GM23338 (cell line): ENCODE data around the gene ADGRL3. TPM values are rescaled to one million over a fixed set of nuclear protein-coding genes. Genes with fewer than 3 reads are reported as not detected.

Experiments
- ATAC-seq: fragments of 200-7000 bp; cut with Tn5 transposase; 3 replicates; pipeline ENCODE4 v1.9.1; 2020
- DNase-seq: peaks from one replicate; pipeline ENCODE4 v3.0.0-alpha.2; 2015; ENCODE audit warnings: low spot score
- H2AFZ ChIP-seq: fragments of 200-600 bp; sonication (generic); 2 replicates; pipeline ENCODE4 v1.8.0; 2016; ENCODE audit warnings: antibody characterized with exemption, mild to moderate bottlenecking, moderate library complexity
- H3F3A ChIP-seq: fragments of 200-600 bp; sonication (generic); replicated peaks from 2 replicates; pipeline ENCODE4 v1.8.0; 2017; ENCODE audit warnings: antibody characterized with exemption, mixed run types, low read depth
- H3K27ac ChIP-seq: fragments of 200-600 bp; sonication (generic); 2 replicates; pipeline ENCODE4 v1.6.1; 2016; ENCODE audit warnings: low read depth
- H3K27me3 ChIP-seq: fragments of 200-600 bp; sonication (generic); 2 replicates; pipeline ENCODE4 v1.8.0; 2016; ENCODE audit warnings: mild to moderate bottlenecking, mixed run types, moderate library complexity; ENCODE audit not compliant: insufficient read depth
- H3K36me3 ChIP-seq: fragments of 200-600 bp; sonication (generic); 2 replicates; pipeline ENCODE4 v1.8.0; 2016; ENCODE audit warnings: mild to moderate bottlenecking; ENCODE audit not compliant: insufficient read depth
- H3K4me1 ChIP-seq: fragments of 200-600 bp; sonication (generic); 2 replicates; pipeline ENCODE4 v1.8.0; 2016; ENCODE audit warnings: mild to moderate bottlenecking, moderate library complexity; ENCODE audit not compliant: insufficient read depth
- H3K4me2 ChIP-seq: fragments of 200-600 bp; sonication (generic); 2 replicates; pipeline ENCODE4 v1.7.1; 2017; ENCODE audit warnings: mixed run types
- H3K4me3 ChIP-seq: fragments of 200-600 bp; sonication (generic); 2 replicates; pipeline ENCODE4 v1.6.1; 2016; ENCODE audit warnings: mixed run types
- H3K79me2 ChIP-seq: fragments of 200-600 bp; sonication (generic); replicated peaks from 2 replicates; pipeline ENCODE4 v1.8.0; 2017; ENCODE audit warnings: mild to moderate bottlenecking; ENCODE audit not compliant: insufficient read depth
- H3K9me2 ChIP-seq: fragments of 200-600 bp; sonication (generic); 2 replicates; pipeline ENCODE4 v1.8.0; 2017; ENCODE audit not compliant: insufficient read depth
- H4K20me1 ChIP-seq: fragments of 200-600 bp; sonication (generic); replicated peaks from 2 replicates; pipeline ENCODE4 v1.8.0; 2017; ENCODE audit warnings: mild to moderate bottlenecking; ENCODE audit not compliant: insufficient read depth
- H3K27ac Mint-ChIP-seq: 2 replicates; pipeline ENCODE4 v1.8.0; 2020; ENCODE audit warnings: inconsistent platforms, mild to moderate bottlenecking, moderate library complexity, mixed read lengths
- H3K27me3 Mint-ChIP-seq: 3 replicates; pipeline ENCODE4 v1.8.0; 2022; ENCODE audit warnings: low read depth, mild to moderate bottlenecking, moderate library complexity, mixed read lengths, inconsistent platforms; ENCODE audit not compliant: insufficient read depth, poor library complexity
- H3K36me3 Mint-ChIP-seq: 3 replicates; pipeline ENCODE4 v1.8.0; 2021; ENCODE audit warnings: low read depth, mild to moderate bottlenecking, inconsistent platforms, moderate library complexity, mixed read lengths
- H3K4me1 Mint-ChIP-seq: 3 replicates; pipeline ENCODE4 v1.8.0; 2020; ENCODE audit warnings: mild to moderate bottlenecking, inconsistent platforms, mixed read lengths
- H3K4me3 Mint-ChIP-seq: 3 replicates; pipeline ENCODE4 v1.8.0; 2021; ENCODE audit warnings: moderate library complexity, mild to moderate bottlenecking, inconsistent platforms, mixed read lengths
- H3K9me3 Mint-ChIP-seq: 3 replicates; pipeline ENCODE4 v1.8.0; 2020; ENCODE audit warnings: moderate library complexity, mild to moderate bottlenecking, inconsistent platforms, mixed read lengths
- CREB1 ChIP-seq: fragments of 250-450 bp; sonication (Bioruptor Pico); IDR thresholded peaks from 2 replicates; pipeline ENCODE4 v1.5.0; 2020; ENCODE audit warnings: low read depth, mild to moderate bottlenecking, moderate library complexity
- CTCF ChIP-seq, 2 experiments: fragments of 200-600 bp in 1 of 2; sonication (generic) in 1 of 2; conservative IDR thresholded peaks; 2 replicates each; pipeline versions ENCODE4 v1.5.1 to v1.6.1; 2016 to 2017; ENCODE audit warnings: antibody characterized with exemption in 2 of 2, low read depth in 2 of 2, mild to moderate bottlenecking in 2 of 2, moderate library complexity in 1 of 2
- ETS1 ChIP-seq: IDR thresholded peaks from 2 replicates; pipeline ENCODE4 v1.6.1; 2016; ENCODE audit warnings: antibody characterized with exemption
- EZH2 ChIP-seq: fragments of 200-600 bp; sonication (generic); IDR thresholded peaks from one replicate; pipeline ENCODE4 v1.8.0; 2017; ENCODE audit warnings: antibody characterized with exemption, mild to moderate bottlenecking, low read depth; ENCODE audit not compliant: unreplicated experiment
- EZH2phosphoT487 ChIP-seq: fragments of 200-600 bp; sonication (generic); IDR thresholded peaks from one replicate; pipeline ENCODE4 v1.8.1; 2018; ENCODE audit warnings: antibody characterized with exemption; ENCODE audit not compliant: unreplicated experiment
- JUNB ChIP-seq: IDR thresholded peaks from one replicate; pipeline ENCODE4 v1.6.1; 2016; ENCODE audit warnings: antibody characterized with exemption; ENCODE audit not compliant: unreplicated experiment
- NANOG ChIP-seq: IDR thresholded peaks from 2 replicates; pipeline ENCODE4 v1.6.1; 2016; ENCODE audit warnings: antibody characterized with exemption, borderline replicate concordance
- POLR2AphosphoS5 ChIP-seq: IDR thresholded peaks from 2 replicates; pipeline ENCODE4 v1.6.1; 2016; ENCODE audit warnings: antibody characterized with exemption, low read depth
- REST ChIP-seq: IDR thresholded peaks from one replicate; pipeline ENCODE4 v1.6.1; 2018; ENCODE audit warnings: antibody characterized with exemption; ENCODE audit not compliant: unreplicated experiment
- STAT1 ChIP-seq: IDR thresholded peaks from one replicate; pipeline ENCODE4 v1.6.1; 2016; ENCODE audit warnings: antibody characterized with exemption; ENCODE audit not compliant: unreplicated experiment
- ZNF114 ChIP-seq: fragments of 250-450 bp; sonication (Bioruptor Pico); IDR thresholded peaks from 2 replicates; pipeline ENCODE4 v1.5.0; 2020; ENCODE audit warnings: mild to moderate bottlenecking, moderate library complexity
- ZNF331 ChIP-seq: fragments of 250-450 bp; sonication (Bioruptor Pico); IDR thresholded peaks from 2 replicates; pipeline ENCODE4 v1.5.0; 2020; ENCODE audit warnings: low read depth, mild to moderate bottlenecking, moderate library complexity
- ZNF462 ChIP-seq: fragments of 250-450 bp; sonication (Bioruptor Pico); IDR thresholded peaks from 2 replicates; pipeline ENCODE4 v1.5.0; 2020; ENCODE audit warnings: mild to moderate bottlenecking, moderate library complexity
- polyA plus RNA-seq: library from polyadenylated mRNA; unstranded; fragments of >200 nt; fragmentation: Nextera tagmentation; extraction: Ambion mirVana; gene quantifications from 2 replicates; pipeline ENCODE4 v1.2.1, GENCODE V29; 2016
- total RNA-seq: library from RNA; depleted of rRNA; stranded (reverse); fragments of >200 nt; shearing (Covaris generic); gene quantifications from 2 replicates; pipeline ENCODE4 v1.2.3, GENCODE V29; 2014

ADGRL3 gene
- total and polyA plus RNA-seq, 2 experiments from 2014 or later, result 9.7 to 16.5 TPM

GRCh38 chr4:61841714-61842113 lies 641.6 kb downstream of the ADGRL3 start:
- Mint-ChIP-seq H3K27ac (peak overlapping the region; percentile 33; the same call in 1 of the 2 replicates), H3K36me3 (peaks cover 6% of the 10 kb centered on the region; the same call in 2 of the 3 replicates), H3K9me3 (peaks cover 2% of the 10 kb centered on the region; the same call in 1 of the 3 replicates), H3K27me3 (no peaks in the 10 kb centered on the region), H3K4me3 (no peak overlapping the region), H3K4me1 (peaks cover 45% of the 10 kb centered on the region)
- Histone ChIP-seq H3K4me2 (peak overlapping the region; percentile 34), H3K27me3 (no peaks in the 10 kb centered on the region), H3F3A (no peaks in the 10 kb centered on the region), H4K20me1 (no peaks in the 10 kb centered on the region), H3K4me1 (peaks cover 51% of the 10 kb centered on the region), H3K36me3 (no peaks in the 10 kb centered on the region), H3K27ac (no peak overlapping the region), H3K9me2 (0 out of 2 replicates have a peak, but pooled peaks cover 3% of the 10 kb centered on the region), H2AFZ (no peak overlapping the region), H3K4me3 (no peak overlapping the region), H3K79me2 (no peaks in the 10 kb centered on the region)
- TF ChIP-seq CTCF (conservative IDR thresholded peaks at IDR 0.05; ENCODE audit: low read depth in 2 of 2) (no peak), ZNF114 (CRISPR knock-in tag) (no peak), EZH2phosphoT487 (no peak), JUNB (no peak), CREB1 (CRISPR knock-in tag) (no peak), POLR2AphosphoS5 (no peak), STAT1 (no peak), EZH2 (no peak), ZNF462 (CRISPR knock-in tag) (no peak), NANOG (no peak), ETS1 (no peak), REST (no peak), ZNF331 (CRISPR knock-in tag) (no peak)
- ATAC-seq (no peak), DNase-seq (no peak)
